ENCODE results near the gene TBC1D22A. TPM values are rescaled to one million over a fixed set of nuclear protein-coding genes. Genes with fewer than 3 reads are reported as not detected.

Gene TBC1D22A
- total RNA-seq, 2 experiments from 2014 or later, result 22.3 to 43.9 TPM

GRCh38 chr22:46933040-46933930 is 170.8 kb downstream of the TBC1D22A start:
- CTCF ChIA-PET (ENCODE audit: unreplicated experiment), result no interaction called here
- no peak for TF ChIP-seq EZH2phosphoT487 (IDR thresholded peaks at IDR 0.05; ENCODE audit: borderline replicate concordance, low read depth, low read length)
- no peak for TF ChIP-seq CTCF (conservative IDR thresholded peaks at IDR 0.05; ENCODE audit: low read length)
- no peak overlapping the region for H3K4me3 ChIP-seq (ENCODE audit: low read depth, low read length, poor library complexity, severe bottlenecking)
- H3K9me2 ChIP-seq (ENCODE audit: insufficient read depth, low read length), result no peaks in the 10 kb centered on the region
- POLR2A ChIA-PET, result no interaction called here
- intact Hi-C loops (cut with micrococcal nuclease; ENCODE audit: unreplicated experiment), result no loop called here
- H3K79me2 ChIP-seq (ENCODE audit: insufficient read depth, low read depth, low read length), result no peaks in the 10 kb centered on the region
- no peaks in the 10 kb centered on the region for H3K36me3 ChIP-seq (ENCODE audit: insufficient read depth, low read length)
- H3K27ac ChIP-seq (ENCODE audit: low read depth, low read length, poor library complexity, severe bottlenecking), result no peak overlapping the region
- no peak overlapping the region for H3K4me2 ChIP-seq (ENCODE audit: low read length)
- H3K4me1 ChIP-seq (ENCODE audit: insufficient read depth, low read length, poor library complexity, severe bottlenecking), result no peaks in the 10 kb centered on the region
- no peak for DNase-seq (ENCODE audit: low spot score)
- no peak overlapping the region for H2AFZ ChIP-seq (ENCODE audit: low read length)
- H4K20me1 ChIP-seq (ENCODE audit: insufficient read depth, low read length), result no peaks in the 10 kb centered on the region
- no TSS peak for BruUV-seq (replicated peaks)
- H3K9me3 ChIP-seq (ENCODE audit: low read length), result no peaks in the 10 kb centered on the region

GRCh38 chr22:46934172-46934745 is 171.8 kb downstream of the TBC1D22A start:
- no peaks in the 10 kb centered on the region for H3K36me3 ChIP-seq (ENCODE audit: insufficient read depth, low read length)
- DNase-seq (ENCODE audit: low spot score), result no peak
- BruUV-seq (replicated peaks), result no TSS peak
- no peak overlapping the region for H3K4me3 ChIP-seq (ENCODE audit: low read depth, low read length, poor library complexity, severe bottlenecking)
- ChIA-PET CTCF (ENCODE audit: unreplicated experiment) (no interaction called here), POLR2A (no interaction called here)
- intact Hi-C loops (cut with micrococcal nuclease; ENCODE audit: unreplicated experiment), result no loop called here
- H3K4me2 ChIP-seq (ENCODE audit: low read length), result no peak overlapping the region
- no peaks in the 10 kb centered on the region for H3K4me1 ChIP-seq (ENCODE audit: insufficient read depth, low read length, poor library complexity, severe bottlenecking)
- no peak overlapping the region for H2AFZ ChIP-seq (ENCODE audit: low read length)
- no peak overlapping the region for H3K27ac ChIP-seq (ENCODE audit: low read depth, low read length, poor library complexity, severe bottlenecking)
- no peak for TF ChIP-seq CTCF (conservative IDR thresholded peaks at IDR 0.05; ENCODE audit: low read length)
- TF ChIP-seq EZH2phosphoT487 (IDR thresholded peaks at IDR 0.05; ENCODE audit: borderline replicate concordance, low read depth, low read length), result no peak
- no peaks in the 10 kb centered on the region for H3K9me2 ChIP-seq (ENCODE audit: insufficient read depth, low read length)
- H3K79me2 ChIP-seq (ENCODE audit: insufficient read depth, low read depth, low read length), result no peaks in the 10 kb centered on the region
- no peaks in the 10 kb centered on the region for H4K20me1 ChIP-seq (ENCODE audit: insufficient read depth, low read length)
- no peaks in the 10 kb centered on the region for H3K9me3 ChIP-seq (ENCODE audit: low read length)

All from OCI-LY7 (cell line).